Fibroblast of gingiva (primary cell): Measurements from ENCODE around the gene TPD52L2.
"Not testable (repeated sequence)": the region's sequence is repeated elsewhere in the genome, so short reads cannot be mapped to it uniquely, and the experiment has no call there.

Experiments
- DNase-seq: peaks from one replicate; pipeline ENCODE4 v3.0.0-alpha.2; 2011; ENCODE audit warnings: low read depth

The TPD52L2 gene

DNA sequence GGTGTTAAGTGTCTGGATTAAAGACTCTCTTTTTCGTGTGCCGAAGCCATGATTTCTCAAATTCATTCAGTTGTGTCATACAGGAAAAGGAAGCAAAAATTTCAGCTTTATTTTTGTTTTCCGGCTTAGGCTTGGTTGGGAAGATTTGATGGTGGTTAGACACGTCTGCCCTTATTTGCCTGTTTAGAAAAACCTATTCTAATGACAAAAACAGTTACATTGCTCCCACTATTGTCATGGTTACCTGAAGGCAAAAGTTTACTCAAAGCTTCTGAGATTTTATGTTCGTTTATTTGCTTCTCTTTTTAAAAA lies 30.8 kb downstream of the TPD52L2 start:
- no peak for DNase-seq

DNA sequence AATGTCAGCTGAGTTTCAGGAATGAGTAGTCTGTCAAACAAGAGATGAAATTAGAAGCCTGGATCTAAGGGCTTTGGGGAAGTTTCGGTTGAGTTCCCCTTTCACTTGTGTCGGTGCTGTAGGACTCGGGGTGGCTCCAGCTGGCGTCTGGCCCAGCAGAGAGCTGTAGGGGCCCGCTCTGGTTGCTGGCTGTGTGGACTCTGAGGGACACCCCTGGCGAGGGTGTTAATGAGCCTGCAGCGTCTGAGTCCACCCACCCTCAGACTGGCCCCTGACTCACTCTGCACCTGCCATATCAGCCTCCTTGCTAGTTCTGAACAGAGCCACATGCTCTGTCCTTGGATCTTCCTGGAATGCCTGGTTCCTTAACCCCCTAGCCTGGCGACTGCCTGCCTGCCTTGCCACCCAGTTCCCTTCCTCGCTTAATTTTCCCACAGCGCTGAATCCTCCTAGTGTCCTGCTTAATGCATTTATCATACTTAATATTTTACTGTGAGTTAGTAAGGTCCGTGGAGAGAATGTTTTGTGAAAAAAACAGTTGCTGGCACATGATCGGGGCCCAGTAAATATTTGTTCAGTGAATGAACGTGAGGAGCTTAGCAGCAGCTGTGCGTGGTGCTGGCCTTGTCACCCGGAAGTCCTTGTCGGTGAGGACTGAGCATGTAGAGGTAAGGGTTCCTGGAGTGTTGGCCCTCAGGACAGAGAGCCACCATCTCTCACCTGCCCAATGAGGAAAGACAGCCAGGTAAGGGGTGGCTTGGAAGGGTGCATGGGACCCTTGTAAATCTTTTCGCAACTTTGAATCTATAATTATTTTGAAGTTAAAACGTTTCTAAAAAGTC lies 31.4 kb downstream of the TPD52L2 start:
- no peak for DNase-seq

DNA sequence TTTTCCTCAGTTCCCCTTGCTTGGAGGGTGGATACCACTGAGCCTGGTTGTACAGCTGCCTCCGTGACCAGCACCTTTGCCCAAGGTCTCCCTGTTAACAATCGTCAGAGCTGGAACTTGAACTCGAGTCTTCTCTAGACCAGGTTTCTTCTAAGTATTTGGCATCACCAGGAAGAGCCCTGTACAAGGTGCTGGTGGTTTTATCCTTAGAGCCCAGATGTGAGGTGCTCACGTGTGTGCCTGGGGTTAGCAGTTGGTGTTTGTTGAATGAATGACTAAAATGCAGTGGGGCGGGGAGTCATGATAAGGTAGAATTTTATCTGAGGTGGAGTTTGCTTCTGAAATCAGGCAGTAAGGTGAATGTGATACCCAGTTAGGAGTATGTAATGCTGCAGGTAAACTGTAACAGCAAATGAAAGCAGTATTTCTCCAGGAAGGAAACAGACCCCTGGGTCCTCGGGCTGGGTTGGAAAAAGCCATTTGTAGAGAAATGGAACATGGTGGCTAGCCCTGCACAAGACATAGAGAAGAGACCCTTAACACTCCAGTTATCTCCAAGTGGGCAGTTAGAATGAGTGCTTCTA lies 33.0 kb downstream of the TPD52L2 start:
- no peak for DNase-seq

DNA sequence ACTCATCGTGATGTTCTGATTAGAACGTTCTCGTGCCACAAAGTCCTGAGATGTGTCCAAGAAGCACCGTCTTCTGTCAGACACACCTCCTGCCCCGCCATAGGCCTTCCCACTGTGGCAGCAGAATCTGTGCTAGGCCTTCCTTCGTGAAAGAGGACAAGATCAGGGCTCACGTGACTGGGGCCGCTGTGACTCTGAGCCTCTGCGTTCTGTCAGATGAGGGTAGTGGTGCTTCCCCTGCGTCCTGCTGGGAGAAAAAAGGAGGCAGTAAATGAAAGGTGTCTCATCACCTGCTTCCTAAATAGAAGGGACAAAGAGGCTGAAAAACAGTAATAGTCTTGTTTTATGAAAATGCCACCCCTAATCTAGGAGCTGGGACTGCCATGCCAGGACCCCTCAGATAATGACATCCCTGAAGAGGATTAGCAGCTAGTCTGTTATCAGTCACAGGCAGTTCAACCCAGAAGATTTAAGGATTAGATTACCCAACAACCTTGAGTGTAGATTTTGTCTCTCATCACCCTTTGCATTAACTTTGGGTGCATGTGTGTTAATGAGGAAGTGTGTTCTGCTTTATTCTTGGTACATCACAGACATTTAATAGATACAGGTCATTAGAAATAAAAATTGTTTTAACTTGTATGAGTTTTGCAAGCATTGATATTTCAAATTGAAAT lies 34.0 kb downstream of the TPD52L2 start:
- no peak for DNase-seq

DNA sequence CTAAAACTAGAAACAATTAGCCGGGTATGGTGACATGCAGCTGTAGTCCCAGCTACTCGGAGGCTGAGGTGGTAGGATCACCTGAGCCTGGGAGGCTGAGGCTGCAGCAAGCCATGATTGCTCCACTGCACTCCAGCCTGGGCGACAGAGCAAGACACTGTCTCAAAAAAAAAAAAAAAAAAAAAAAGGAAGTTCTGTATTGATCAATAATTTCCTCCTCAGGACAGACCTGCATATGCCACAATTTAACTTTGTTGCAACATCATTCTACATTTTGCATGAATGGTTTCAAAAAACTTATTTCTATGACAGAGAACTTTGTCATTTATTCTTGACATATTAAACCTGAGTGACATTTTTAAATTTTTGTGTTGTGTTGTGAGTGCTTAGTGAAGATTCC lies 35.3 kb downstream of the TPD52L2 start:
- no peak for DNase-seq

DNA sequence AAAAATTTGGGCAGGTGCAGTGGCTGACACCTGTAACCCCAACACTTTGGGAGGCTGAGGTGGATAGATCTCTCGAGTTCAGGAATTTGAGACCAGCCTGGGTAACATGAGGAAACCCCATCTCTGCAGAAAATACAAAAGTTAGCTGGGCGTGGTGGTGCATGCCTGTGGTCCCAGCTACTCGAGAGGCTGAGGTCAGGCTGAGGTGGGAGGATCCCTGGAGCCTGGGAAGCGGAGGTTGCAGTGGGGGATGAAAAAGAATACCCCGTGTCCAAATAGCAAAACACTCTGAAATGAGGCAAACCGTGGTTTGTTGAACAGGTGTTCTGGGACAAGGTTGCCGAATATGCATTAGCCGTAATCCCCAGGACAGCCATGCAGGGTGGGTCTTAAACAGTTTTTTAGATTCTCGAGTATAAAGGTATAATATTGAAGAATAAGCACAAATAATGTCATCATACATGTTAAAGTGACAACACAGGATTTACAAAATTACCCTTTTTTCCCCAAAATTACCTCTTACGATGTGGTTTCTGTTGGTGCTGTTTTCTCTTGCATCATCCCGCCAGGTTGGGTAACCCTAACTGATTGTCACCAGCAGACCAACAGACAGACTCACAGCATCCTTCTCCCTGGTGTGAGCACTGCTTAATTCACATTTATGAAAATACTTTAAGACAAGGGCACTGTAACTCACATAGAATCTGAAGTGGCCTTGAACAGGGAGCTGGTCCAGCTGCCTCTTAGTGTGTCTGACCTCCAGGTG lies 38.9 kb downstream of the TPD52L2 start:
- DNase-seq: no peak

DNA sequence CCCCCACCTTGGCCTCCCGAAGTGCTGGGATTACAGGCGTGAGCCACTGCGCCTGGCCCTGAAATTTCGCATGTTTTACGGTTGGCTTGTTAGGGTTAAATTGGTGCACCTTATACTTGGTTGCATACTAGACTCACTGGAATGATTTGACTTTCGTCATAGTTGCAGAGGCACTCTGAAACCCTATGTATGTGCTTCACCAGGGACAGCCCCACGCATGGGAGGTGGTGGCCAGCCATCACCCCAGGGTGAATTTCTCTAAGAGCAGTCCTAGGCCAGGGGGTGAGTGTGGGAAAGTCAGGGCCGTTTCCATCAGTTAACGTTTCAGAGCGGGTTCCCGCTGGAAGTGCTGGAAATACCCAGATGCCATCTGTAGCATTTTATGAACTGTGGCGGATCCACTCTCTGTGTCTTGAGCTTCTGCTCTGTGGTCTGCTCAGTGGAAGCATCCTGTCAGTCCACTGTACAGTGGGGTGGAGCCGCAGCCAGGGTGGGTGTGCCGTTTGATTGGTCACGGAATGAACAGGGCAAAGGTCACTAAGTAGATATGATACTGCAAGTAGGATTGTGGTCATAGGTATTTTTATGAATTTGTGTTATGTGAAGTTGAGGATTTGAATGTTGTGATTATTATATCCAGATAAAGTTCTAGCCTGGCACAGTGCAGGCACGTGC lies 43.1 kb downstream of the TPD52L2 start:
- DNase-seq: no peak

DNA sequence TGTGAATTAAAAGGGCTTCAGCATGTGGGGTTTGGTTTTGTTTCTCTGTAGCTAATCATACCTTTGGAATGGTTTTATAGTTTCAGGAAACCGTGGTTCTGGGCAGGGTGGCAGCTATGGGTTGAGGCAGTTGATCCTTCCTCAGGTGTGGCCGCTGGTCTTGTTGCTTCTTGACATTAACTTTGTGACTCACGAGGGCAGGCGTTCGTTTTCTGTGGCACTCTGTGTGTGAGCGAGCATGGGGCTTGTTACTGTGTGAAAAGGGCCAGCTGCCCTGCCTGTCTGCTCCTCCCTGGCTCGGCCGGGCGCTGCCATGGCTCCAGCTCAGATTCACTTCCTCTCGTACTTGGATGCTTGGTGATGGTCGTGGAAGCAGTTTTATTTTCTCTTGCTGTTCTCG lies 46.1 kb downstream of the TPD52L2 start:
- DNase-seq: peak; percentile 21

DNA sequence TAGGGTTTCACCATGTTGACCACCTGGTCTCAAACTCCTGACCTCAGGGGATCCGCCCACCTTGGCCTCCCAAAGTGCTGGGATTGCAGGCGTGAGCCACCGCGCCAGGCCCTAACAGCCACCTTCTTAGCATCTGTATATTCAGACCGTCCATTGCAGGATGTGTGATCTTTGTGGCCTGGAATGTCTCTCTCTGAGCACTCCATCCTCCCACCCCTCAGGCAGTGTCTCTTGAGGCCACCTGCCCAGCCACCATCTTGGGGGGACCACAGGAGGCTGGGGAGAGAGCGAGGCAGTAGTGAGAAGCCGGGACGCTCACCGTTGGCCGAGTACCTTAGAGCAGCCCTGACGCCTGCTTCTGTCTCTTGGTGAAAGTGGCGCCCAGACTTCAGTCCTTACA lies 48.7 kb downstream of the TPD52L2 start:
- no peak for DNase-seq

DNA sequence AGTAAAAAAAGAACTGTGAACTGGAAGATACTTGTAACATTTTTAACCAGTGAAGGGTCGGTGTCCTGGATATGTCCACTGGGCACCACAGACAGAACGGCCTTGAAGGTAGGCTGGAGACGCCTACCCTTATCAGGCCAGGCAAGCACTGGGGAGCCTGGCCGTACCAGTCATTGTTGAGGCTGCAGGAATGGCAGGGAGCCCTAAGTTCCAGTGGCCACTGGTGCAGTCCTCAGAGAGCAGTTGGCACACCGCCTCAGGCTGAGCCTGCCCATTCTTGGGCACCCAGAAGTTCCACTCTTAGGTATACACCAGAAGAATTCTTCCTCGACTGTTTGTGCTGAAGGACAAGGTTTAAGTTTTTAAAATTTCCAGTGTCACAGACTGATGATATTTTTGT lies 50.4 kb downstream of the TPD52L2 start:
- no peak for DNase-seq

DNA sequence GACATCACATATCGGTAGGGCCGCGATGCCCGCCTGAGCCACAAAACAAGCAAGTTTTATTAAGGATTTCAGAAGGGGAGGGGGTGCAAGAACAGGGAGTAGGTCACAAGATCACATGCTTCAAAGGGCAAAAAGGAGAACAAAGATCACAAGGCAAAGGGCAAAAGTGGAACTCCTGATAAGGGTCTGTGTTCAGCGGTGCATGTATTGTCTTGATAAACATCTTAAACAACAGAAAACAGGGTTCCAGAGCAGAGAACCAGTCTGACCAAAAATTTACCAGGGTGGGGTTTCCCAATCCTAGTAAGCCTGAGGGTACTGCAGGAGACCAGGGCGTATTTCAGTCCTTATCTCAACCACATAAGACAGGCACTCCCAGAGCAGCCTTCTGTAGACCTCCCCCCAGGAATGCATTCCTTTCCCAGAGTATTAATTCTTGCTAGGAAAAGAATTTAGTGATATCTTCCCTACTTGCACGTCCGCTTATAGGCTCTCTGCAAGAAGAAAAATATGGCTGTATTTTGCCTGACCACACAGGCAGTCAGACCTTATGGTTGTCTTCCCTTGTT lies 51.4 kb downstream of the TPD52L2 start:
- not testable (repeated sequence) for DNase-seq

DNA sequence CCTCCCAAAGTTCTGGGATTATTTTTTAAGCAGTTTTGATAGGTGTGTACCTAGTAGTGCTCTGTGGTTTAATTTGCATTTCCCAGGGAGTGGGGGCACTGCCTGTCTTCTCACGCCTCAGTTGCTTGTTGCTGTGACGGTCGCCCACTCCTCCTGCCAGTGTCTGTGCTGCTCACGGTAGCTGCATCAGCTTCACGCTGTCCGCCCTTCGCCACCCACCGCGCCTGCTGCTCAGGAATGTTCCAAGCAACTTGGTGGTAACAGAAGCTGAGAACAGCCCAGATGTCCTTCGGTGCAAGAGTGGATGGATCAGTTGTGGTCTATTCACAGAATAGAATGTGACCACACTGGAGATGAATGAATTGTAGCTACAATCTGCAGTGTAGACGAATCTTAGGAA lies 52.7 kb downstream of the TPD52L2 start:
- no peak for DNase-seq

DNA sequence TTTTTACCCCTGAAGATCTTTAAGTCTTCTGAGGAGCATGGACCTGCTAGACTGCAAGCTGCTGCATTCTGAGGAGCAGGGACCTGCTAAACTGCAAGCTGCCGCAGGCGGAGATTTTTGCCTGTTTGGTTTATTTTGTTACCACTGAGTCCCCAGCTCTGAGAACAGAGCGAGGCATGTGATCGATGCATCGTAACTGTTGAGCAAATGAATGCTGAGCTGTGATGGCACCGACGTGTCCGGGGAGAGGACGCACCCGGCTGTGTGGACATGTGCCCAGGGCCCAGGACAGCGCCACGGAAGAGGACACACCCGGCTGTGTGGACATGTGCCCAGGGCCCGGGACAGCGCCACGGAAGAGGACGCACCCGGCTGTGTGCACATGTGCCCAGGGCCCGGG lies 54.1 kb downstream of the TPD52L2 start:
- DNase-seq: no peak

DNA sequence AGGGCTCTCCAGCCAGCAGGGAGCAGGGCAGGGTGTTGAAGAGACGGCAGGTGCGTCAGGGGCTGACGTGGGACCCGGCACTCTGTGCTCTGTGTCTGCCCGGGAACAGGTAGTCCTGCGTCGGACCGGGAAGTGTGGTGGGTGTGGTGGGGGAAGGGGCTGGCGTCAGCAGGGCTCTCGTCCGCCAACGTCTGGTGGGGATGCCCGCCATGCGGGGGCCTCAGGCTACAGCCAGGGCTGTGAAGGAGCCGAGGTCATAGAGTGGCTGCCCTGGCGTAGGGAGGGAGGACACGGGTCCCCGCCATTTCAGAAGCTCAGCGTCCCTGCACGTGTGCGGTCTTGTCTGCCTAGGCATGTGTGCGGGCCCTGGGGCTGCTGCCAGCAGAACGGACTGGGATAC lies 55.2 kb downstream of the TPD52L2 start:
- no peak for DNase-seq

DNA sequence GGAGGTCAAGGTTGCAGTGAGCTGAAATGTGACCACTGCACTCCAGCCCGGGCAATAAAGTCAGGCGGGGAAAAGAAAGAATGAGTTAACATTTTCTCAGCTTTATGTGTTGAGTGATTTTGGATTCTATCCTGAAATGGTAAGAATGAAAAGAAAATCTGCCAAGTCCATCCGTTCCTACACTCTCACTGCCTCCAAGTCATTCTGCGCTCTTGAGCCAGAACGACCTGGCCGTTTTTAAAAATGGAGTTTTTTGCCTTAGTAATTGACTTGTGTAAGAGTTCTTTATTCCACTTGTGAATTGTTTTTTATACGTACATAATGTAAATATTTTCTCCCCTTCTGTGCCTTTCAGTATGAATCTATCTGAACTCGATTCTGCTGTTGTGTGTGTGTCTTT lies 58.6 kb downstream of the TPD52L2 start:
- DNase-seq: no peak

DNA sequence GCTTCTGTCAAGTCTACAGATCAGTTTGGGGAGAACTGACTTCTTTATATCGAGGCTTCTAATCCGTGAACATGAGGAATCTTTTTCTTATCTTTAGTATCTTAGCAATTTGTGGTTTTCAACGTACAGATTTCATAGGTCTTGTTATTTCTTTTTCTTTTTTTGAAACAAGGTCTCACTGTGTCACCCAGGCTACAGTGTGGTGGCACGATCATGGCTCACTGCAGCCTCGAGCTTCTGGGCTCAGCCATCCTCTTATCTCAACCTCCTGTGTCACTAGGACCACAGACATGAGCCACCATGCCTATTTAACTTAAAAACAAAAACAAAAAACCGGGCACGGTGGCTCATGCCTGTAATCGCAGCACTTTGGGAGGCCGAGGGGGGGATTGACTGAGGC lies 59.2 kb downstream of the TPD52L2 start:
- DNase-seq: no peak

DNA sequence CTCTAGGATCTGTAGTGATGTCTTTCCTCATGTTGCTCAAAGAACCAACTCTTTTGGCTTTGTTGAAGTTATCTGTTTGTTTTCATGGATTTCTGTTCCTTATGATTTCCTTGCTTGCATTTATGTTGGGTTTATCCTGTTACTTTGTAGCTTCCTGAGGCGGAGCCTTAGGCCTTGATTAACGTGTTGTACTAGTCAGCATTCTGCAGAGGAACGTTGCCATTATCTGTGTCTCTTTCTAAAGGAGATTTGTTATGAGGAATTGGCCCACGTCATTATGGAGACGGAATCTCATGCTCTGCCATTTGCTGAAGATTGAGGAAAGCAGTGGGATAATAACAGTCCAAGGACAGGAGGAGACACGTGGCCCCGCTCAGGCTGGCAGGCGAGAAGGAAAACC lies 61.2 kb downstream of the TPD52L2 start:
- no peak for DNase-seq

DNA sequence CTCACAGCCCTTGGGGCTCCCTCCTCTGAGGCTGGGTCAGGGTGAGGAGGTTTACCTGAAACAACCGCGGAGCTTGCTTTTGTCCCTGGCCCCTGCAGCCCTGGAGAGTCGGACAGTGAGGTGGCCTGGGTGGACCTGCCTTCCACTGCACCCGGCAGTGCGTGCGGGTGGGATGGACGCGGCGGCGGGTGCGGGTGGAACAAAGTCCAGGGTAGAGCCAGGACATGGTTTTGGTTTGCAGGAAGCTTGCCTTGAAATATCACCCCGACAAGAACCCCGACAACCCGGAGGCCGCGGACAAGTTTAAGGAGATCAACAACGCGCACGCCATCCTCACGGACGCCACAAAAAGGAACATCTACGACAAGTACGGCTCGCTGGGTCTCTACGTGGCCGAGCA lies 64.0 kb downstream of the TPD52L2 start:
- no peak for DNase-seq

DNA sequence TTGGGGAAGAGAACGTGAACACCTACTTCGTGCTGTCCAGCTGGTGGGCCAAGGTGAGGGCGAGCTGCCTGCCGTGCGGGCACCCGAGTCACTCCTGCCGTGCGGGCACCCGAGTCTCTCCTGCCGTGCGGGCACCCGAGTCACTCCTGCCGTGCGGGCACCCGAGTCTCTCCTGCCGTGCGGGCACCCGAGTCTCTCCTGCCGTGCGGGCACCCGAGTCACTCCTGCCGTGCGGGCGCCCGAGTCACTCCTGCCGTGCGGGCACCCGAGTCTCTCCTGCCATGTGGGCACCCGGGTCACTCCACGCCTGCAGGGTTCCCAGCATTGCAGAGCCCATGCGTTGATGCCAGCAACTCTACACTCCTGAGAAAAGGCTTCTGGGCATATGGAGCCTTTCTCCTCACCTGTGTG lies 64.4 kb downstream of the TPD52L2 start:
- DNase-seq: not testable (repeated sequence)

DNA sequence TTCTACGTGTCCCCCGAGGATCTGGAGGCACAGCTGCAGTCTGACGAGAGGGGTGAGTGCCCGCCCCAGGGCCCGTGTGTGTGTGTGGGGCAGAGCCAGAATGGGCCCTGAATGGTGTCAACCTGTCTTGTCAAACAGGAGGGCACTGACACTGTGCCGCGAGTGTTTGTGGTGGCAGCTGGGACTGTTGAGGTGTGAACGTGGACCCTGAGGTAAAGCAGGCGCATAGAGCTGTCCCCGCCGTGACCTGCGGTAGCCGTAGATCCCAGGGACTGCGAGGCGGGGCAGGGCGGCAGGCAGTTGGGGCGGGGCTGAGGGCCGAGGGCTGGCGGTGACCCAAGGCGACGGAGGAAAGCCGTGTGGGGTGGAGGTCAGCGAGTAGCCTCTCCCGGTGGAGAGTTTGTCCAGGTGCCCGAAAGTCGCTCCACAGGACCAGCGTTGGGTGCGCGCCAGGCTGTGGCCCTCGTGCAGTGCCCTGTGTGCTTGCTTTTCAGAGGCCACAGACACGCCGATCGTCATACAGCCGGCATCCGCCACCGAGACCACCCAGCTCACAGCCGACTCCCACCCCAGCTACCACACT lies 66.0 kb downstream of the TPD52L2 start:
- no peak for DNase-seq

DNA sequence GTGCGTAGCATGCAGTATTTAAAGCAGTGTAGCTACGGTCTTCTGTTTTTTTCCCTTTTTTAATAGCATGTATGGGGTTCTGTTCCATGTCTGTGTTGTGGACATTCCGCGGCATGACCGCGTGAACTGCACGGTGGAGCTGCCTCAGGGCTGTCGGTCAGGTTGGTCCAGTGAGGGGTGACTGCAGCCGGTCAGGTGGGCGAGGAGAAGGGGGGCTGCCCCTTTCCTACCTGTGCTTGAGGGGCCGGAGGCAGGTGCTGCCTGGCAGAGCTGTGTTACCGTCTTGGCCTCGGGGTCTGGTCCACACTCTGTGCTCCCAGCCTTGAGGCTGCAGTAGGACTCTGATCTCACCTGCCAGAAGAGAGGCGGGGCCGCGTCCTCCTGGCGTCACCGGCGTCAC lies 66.7 kb downstream of the TPD52L2 start:
- no peak for DNase-seq
